ENCODE data around the gene KRTAP6-3. TPM values are rescaled to one million over a fixed set of nuclear protein-coding genes. Genes with fewer than 3 reads are reported as not detected.

Gene KRTAP6-3
- total RNA-seq, 1 experiment from 2014 or later = not detected

DNA sequence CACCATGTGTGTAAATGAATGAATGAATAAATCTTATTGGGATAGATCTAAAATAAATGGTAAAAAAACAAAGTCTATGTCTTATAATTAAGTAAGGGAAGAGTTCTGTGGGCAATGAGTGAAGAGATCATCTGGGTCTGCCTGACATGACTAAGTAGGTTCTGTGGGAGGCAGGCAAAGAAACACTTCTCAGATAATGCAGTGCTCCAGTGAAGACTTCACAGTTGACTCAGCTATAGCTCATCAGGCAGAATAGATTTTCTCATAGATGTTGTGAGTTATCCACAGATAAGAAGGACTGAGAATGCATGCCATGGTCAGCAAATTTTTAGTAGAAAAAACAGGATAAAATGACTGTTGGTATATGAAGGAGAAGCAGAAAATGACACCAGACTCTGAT lies 14.5 kb upstream of the KRTAP6-3 start:
- no TSS peak for BruUV-seq (replicated peaks)
- no peaks in the 10 kb centered on the region for H3K36me3 Mint-ChIP-seq (ENCODE audit: insufficient read depth, unreplicated experiment)
- TF ChIP-seq, protein P1, sequence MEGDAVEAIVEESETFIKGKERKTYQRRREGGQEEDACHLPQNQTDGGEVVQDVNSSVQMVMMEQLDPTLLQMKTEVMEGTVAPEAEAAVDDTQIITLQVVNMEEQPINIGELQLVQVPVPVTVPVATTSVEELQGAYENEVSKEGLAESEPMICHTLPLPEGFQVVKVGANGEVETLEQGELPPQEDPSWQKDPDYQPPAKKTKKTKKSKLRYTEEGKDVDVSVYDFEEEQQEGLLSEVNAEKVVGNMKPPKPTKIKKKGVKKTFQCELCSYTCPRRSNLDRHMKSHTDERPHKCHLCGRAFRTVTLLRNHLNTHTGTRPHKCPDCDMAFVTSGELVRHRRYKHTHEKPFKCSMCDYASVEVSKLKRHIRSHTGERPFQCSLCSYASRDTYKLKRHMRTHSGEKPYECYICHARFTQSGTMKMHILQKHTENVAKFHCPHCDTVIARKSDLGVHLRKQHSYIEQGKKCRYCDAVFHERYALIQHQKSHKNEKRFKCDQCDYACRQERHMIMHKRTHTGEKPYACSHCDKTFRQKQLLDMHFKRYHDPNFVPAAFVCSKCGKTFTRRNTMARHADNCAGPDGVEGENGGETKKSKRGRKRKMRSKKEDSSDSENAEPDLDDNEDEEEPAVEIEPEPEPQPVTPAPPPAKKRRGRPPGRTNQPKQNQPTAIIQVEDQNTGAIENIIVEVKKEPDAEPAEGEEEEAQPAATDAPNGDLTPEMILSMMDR (IDR thresholded peaks at IDR 0.05; ENCODE audit: unreplicated experiment) = no peak
- ChIA-PET CTCF (no interaction called here), POLR2A (no interaction called here)
- no peak for DNase-seq (ENCODE audit: unreplicated experiment)
- intact Hi-C loops (cut with micrococcal nuclease) = no loop called here
- no peaks in the 10 kb centered on the region for H3K27me3 Mint-ChIP-seq (ENCODE audit: insufficient read depth, unreplicated experiment)
- no peaks in the 10 kb centered on the region for H3K9me3 Mint-ChIP-seq (ENCODE audit: unreplicated experiment)
- H3K4me3 Mint-ChIP-seq (ENCODE audit: unreplicated experiment) = no peak overlapping the region
- H3K4me1 Mint-ChIP-seq (ENCODE audit: insufficient read depth, unreplicated experiment) = no peaks in the 10 kb centered on the region
- no peak overlapping the region for H3K27ac Mint-ChIP-seq (ENCODE audit: low read depth, unreplicated experiment)

DNA sequence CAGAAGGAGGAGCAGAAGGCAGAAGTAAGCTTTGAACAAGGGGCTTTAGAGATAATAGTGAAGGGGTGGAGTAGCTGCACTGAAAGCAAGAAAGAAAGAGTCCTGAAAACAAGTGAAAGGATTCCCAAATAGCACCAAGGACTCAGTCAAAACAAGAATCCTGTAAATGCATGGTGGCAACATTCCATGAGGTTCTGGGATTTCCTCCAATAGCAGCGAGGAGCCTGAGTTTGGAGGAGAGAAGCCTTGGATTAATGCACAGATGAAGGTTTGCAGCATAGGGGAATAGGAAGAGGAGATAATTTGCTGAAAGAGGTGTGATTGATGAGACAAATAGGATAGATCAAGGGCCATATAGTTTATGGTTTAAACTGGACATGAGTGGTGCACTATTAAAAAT lies 12.9 kb upstream of the KRTAP6-3 start:
- intact Hi-C loops (cut with micrococcal nuclease) = no loop called here
- Mint-ChIP-seq H3K36me3 (ENCODE audit: insufficient read depth, unreplicated experiment) (no peaks in the 10 kb centered on the region), H3K9me3 (ENCODE audit: unreplicated experiment) (no peaks in the 10 kb centered on the region), H3K4me1 (ENCODE audit: insufficient read depth, unreplicated experiment) (no peaks in the 10 kb centered on the region), H3K27ac (ENCODE audit: low read depth, unreplicated experiment) (no peak overlapping the region), H3K4me3 (ENCODE audit: unreplicated experiment) (no peak overlapping the region), H3K27me3 (ENCODE audit: insufficient read depth, unreplicated experiment) (peaks cover 11% of the 10 kb centered on the region)
- no TSS peak for BruUV-seq (replicated peaks)
- ChIA-PET CTCF (no interaction called here), POLR2A (no interaction called here)
- TF ChIP-seq, protein P1 (IDR thresholded peaks at IDR 0.05; ENCODE audit: unreplicated experiment) = no peak
- no peak for DNase-seq (ENCODE audit: unreplicated experiment)

DNA sequence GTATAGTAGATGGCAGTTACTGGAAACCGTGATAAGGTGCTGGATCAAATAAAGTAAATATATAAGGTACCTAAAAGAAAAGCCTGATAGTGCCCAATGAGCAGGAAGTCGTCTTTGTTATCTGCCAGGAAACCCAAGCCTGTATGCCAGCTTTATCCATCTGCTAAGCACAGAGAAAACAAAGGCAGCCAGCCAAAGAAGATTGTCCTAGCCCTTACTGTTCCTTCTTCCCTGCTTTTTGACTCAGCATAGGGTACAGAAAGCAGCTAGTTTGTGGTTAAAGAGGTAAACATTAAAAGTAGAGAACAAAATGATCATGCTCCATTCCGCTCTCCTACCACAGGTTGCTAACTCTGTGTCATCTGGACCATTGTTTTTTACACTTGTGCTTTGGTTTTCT lies 12.1 kb upstream of the KRTAP6-3 start:
- Mint-ChIP-seq H3K36me3 (ENCODE audit: insufficient read depth, unreplicated experiment) (no peaks in the 10 kb centered on the region), H3K27ac (ENCODE audit: low read depth, unreplicated experiment) (no peak overlapping the region), H3K9me3 (ENCODE audit: unreplicated experiment) (no peaks in the 10 kb centered on the region), H3K4me1 (ENCODE audit: insufficient read depth, unreplicated experiment) (no peaks in the 10 kb centered on the region), H3K27me3 (ENCODE audit: insufficient read depth, unreplicated experiment) (peaks cover 18% of the 10 kb centered on the region), H3K4me3 (ENCODE audit: unreplicated experiment) (no peak overlapping the region)
- intact Hi-C loops (cut with micrococcal nuclease) = no loop called here
- ChIA-PET CTCF (interaction anchor here (0.9 kb wide), 1 partner anchor 42 kb away, joined by 3 read pairs; no protein-coding TSS in a partner anchor), POLR2A (no interaction called here)
- no peak for DNase-seq (ENCODE audit: unreplicated experiment)
- no TSS peak for BruUV-seq (replicated peaks)
- TF ChIP-seq, protein P1 (IDR thresholded peaks at IDR 0.05; ENCODE audit: unreplicated experiment) = no peak

DNA sequence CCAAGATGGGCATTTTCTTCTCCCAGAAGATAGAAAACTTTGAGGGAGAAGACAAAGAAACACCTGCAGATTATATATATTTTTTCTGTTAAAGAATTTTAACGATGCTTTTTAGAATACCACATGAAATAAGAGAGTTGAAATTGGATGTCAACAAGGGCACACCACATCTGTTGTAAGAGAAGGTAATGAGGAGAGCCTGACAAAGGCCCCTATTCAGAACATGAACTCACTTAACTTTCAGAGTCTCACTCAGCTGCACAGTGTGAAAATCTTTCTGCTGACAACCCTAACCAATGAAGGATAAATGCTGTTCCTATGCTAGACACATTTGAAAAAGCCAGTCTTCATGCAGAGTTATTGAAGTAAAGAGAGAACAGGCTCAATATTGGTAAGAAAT lies 9.4 kb upstream of the KRTAP6-3 start:
- Mint-ChIP-seq H3K9me3 (ENCODE audit: unreplicated experiment) (no peaks in the 10 kb centered on the region), H3K27ac (ENCODE audit: low read depth, unreplicated experiment) (no peak overlapping the region), H3K36me3 (ENCODE audit: insufficient read depth, unreplicated experiment) (no peaks in the 10 kb centered on the region), H3K4me3 (ENCODE audit: unreplicated experiment) (no peak overlapping the region), H3K27me3 (ENCODE audit: insufficient read depth, unreplicated experiment) (peaks cover 31% of the 10 kb centered on the region), H3K4me1 (ENCODE audit: insufficient read depth, unreplicated experiment) (no peaks in the 10 kb centered on the region)
- TF ChIP-seq, protein P1 (IDR thresholded peaks at IDR 0.05; ENCODE audit: unreplicated experiment) = no peak
- ChIA-PET CTCF (no interaction called here), POLR2A (interaction anchor here (0.6 kb wide), 1 partner anchor 1767 kb away, joined by 6 read pairs; no protein-coding TSS in a partner anchor)
- BruUV-seq (replicated peaks) = no TSS peak
- no peak for DNase-seq (ENCODE audit: unreplicated experiment)
- intact Hi-C loops (cut with micrococcal nuclease) = no loop called here

Data from MCF 10A (cell line).